PFSK-1 (cell line): Measurements from ENCODE around the gene MSLN.

Experiments used
- FOXP2 ChIP-seq: optimal IDR thresholded peaks from 2 replicates; pipeline ENCODE3; 2011; ENCODE audit warnings: borderline replicate concordance, control low read depth, inconsistent platforms; ENCODE audit not compliant: insufficient read depth; ENCODE audit errors: extremely low read length, extremely low read depth
- POLR2AphosphoS5 ChIP-seq: IDR thresholded peaks from 2 replicates; pipeline ENCODE4 v1.6.1; 2012; ENCODE audit warnings: low read depth, mild to moderate bottlenecking, control low read depth, low read length, moderate library complexity
- REST ChIP-seq, 2 experiments: IDR thresholded peaks; 2 replicates each; pipeline versions ENCODE4 v1.6.1 to v1.8.0; 2011 to 2012; ENCODE audit warnings: low read depth in 2 of 2, low read length in 2 of 2, control low read depth in 1 of 2, inconsistent platforms in 1 of 2, mild to moderate bottlenecking in 1 of 2, moderate library complexity in 1 of 2; ENCODE audit not compliant: insufficient read depth in 1 of 2
- SIN3A ChIP-seq: IDR thresholded peaks from 2 replicates; pipeline ENCODE4 v1.6.1; 2012; ENCODE audit warnings: mild to moderate bottlenecking, low read length, moderate library complexity, borderline replicate concordance; ENCODE audit not compliant: insufficient read depth
- TAF1 ChIP-seq: IDR thresholded peaks from 2 replicates; pipeline ENCODE4 v1.6.1; 2012; ENCODE audit warnings: low read length, control low read depth, borderline replicate concordance; ENCODE audit not compliant: insufficient read depth

The MSLN gene

DNA sequence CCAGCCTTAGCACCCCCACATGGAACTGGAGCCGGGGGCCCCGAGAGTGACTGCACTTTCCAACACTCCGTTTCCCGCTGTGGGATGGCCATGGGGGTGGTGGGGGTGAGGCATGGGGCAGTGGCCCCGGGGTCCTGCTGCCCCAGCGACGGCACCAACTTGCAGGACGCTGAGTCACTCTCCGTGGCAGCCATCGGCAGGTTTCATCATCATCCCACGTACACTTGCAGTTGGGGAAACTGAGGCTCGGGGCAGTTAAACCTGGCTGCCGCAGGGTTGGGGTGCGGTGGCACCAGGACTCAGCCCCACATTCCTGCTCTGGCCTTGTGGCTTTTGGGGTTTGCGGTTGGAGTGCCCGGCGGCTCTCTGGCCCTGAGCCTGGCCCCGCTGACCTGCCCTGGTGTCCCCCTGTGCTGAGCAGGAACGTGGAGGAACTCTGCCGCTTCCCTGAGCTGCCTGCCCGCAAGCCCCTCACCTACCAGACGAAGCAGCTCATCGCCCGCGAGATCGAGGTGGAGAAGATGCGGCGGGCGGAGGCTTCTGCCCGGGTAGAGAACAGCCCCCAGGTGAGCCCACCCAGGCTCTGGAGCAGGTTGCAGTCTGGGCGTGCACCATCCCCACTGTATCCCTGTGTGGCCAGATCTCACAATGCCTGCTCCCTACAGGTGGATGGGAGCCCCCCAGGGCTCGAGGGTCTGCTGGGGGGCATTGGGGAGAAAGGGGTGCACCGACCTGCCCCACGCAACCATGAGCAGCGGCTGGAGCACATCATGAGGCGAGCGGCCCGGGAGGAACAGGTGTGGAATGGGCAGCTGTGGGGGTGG lies 36.0 kb downstream of the MSLN start:
- TF ChIP-seq POLR2AphosphoS5 (no peak), FOXP2 (no peak), TAF1 (no peak), SIN3A (no peak), REST (IDR thresholded peaks at IDR 0.05; ENCODE audit: insufficient read depth in 1 of 2, low read depth in 2 of 2, low read length in 2 of 2) (no peak)

GRCh38 chr16:797120-797420 lies 36.5 kb downstream of the MSLN start:
- TF ChIP-seq FOXP2 (no peak), SIN3A (no peak), POLR2AphosphoS5 (no peak), TAF1 (no peak), REST (IDR thresholded peaks at IDR 0.05; ENCODE audit: insufficient read depth in 1 of 2, low read depth in 2 of 2, low read length in 2 of 2) (no peak)

- TF ChIP-seq FOXP2 (no peak), TAF1 (no peak), SIN3A (no peak), REST (IDR thresholded peaks at IDR 0.05; ENCODE audit: insufficient read depth in 1 of 2, low read depth in 2 of 2, low read length in 2 of 2) (no peak), POLR2AphosphoS5 (no peak)
These were observed 37.2 kb downstream of the MSLN start for GRCh38 chr16:797686-798085.

DNA sequence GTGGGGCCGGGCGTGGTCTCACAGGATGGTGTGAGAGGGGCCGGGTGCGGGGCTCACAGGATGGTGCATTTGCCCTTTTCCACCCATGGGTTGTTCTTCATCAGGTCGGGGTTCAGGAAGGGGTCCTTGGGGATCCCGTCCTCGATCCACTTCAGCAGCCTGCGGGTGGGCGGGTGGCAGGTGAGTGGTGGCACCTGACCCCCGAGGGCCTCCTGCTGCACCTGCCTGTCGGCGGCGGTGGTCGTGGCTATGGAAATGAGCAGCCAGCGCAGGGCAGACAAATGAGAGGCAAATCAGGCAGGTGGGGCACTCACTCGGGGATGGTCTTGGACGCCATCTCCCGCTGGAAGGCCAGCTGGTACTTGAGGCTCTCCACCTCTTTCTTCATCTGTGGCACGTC lies 38.1 kb downstream of the MSLN start:
- TF ChIP-seq SIN3A, result no peak
- no peak for TF ChIP-seq REST (IDR thresholded peaks at IDR 0.05; ENCODE audit: insufficient read depth in 1 of 2, low read depth in 2 of 2, low read length in 2 of 2)
- TF ChIP-seq TAF1, result no peak
- TF ChIP-seq POLR2AphosphoS5, result no peak
- no peak for TF ChIP-seq FOXP2
